ENCODE data around the gene NUDT15.

DNA sequence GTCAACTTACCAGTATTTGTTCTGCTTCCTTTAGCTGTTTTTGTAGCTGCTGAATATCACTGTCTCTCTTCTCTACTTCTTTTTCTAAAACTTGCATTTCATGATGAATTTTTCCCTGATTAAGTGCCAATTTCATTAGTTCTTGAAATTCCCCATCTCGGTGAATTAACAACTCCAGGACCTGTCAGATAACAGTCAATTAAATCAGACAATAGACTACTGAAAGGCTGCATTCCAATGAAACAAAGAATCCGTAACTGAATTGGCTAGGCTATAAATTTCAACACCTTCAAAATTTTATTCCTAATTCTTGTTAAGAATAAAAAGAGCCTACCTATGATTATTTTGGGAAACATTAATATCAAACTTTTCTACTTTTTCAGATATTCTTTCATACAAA lies 48.7 kb downstream of the NUDT15 start:
- TF ChIP-seq, protein P1, sequence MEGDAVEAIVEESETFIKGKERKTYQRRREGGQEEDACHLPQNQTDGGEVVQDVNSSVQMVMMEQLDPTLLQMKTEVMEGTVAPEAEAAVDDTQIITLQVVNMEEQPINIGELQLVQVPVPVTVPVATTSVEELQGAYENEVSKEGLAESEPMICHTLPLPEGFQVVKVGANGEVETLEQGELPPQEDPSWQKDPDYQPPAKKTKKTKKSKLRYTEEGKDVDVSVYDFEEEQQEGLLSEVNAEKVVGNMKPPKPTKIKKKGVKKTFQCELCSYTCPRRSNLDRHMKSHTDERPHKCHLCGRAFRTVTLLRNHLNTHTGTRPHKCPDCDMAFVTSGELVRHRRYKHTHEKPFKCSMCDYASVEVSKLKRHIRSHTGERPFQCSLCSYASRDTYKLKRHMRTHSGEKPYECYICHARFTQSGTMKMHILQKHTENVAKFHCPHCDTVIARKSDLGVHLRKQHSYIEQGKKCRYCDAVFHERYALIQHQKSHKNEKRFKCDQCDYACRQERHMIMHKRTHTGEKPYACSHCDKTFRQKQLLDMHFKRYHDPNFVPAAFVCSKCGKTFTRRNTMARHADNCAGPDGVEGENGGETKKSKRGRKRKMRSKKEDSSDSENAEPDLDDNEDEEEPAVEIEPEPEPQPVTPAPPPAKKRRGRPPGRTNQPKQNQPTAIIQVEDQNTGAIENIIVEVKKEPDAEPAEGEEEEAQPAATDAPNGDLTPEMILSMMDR (IDR thresholded peaks at IDR 0.05): no peak
- no peak for TF ChIP-seq POLR2A (IDR thresholded peaks at IDR 0.05)
